Measurements from ENCODE around the gene TSR2. TPM values are rescaled to one million over a fixed set of nuclear protein-coding genes. Genes with fewer than 3 reads are reported as not detected.

TSR2 gene
- total and polyA plus RNA-seq, 2 donors (not counting 3 experiments of a cell fraction or from before 2014, with no cell fraction given), result 12.4 to 22.8 TPM

DNA sequence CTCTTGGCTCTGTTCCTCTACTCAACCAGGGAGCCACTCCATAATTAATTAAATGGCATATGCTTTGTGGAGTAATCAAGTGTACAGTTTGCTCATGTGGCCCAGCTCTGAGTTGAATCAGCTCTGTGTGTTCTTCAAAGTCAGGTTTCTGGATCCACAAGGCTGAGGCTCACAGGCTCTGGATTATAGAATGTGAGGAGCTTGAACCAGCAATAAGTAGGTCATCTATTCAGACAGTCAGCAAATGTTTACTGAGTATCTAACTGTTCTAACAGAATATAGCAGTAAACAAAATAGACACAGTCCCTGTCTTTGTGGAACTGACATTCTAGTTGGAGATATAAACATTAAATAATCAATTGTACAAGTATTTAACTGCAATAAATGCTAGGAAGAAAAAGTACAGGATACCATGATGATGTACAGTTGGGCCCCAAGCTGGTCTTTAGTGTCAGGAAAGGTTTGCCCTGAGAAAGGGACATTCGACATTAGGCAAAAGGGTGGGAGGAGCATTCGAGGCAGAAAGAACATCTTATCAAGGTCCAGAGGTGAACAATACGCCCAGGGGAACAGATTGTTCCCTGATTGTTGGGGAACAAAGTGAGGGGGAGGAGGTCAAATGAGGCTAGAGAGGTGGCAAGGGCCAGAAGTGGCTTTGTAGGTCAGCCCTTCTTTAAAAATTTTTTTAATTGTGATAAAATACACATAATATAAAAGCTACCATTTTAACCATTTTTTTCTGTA, 20.5 kb upstream of the TSR2 start:
- TF ChIP-seq POLR2AphosphoS5 (IDR thresholded peaks at IDR 0.05; ENCODE audit: insufficient read depth, low read depth, low read length), result no peak
- TF ChIP-seq, protein P1, sequence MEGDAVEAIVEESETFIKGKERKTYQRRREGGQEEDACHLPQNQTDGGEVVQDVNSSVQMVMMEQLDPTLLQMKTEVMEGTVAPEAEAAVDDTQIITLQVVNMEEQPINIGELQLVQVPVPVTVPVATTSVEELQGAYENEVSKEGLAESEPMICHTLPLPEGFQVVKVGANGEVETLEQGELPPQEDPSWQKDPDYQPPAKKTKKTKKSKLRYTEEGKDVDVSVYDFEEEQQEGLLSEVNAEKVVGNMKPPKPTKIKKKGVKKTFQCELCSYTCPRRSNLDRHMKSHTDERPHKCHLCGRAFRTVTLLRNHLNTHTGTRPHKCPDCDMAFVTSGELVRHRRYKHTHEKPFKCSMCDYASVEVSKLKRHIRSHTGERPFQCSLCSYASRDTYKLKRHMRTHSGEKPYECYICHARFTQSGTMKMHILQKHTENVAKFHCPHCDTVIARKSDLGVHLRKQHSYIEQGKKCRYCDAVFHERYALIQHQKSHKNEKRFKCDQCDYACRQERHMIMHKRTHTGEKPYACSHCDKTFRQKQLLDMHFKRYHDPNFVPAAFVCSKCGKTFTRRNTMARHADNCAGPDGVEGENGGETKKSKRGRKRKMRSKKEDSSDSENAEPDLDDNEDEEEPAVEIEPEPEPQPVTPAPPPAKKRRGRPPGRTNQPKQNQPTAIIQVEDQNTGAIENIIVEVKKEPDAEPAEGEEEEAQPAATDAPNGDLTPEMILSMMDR (IDR thresholded peaks at IDR 0.05; ENCODE audit: extremely low read depth in 1 of 2, insufficient read depth in 1 of 2, low read depth in 1 of 2, low read length in 2 of 2), result no peak
- no peak for TF ChIP-seq FOS (IDR thresholded peaks at IDR 0.05; ENCODE audit: borderline replicate concordance, insufficient read depth, low read length)
- no peak for TF ChIP-seq POLR2A (IDR thresholded peaks at IDR 0.05; ENCODE audit: low read depth, low read length)
- no peak for TF ChIP-seq GATA2 (IDR thresholded peaks at IDR 0.05; ENCODE audit: insufficient read depth, insufficient read length, low read depth, low read length)
- TF ChIP-seq, protein P2, sequence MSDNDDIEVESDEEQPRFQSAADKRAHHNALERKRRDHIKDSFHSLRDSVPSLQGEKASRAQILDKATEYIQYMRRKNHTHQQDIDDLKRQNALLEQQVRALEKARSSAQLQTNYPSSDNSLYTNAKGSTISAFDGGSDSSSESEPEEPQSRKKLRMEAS (IDR thresholded peaks at IDR 0.05; ENCODE audit: insufficient read depth, insufficient read length), result no peak
- no peak for TF ChIP-seq MYC (IDR thresholded peaks at IDR 0.05; ENCODE audit: low read depth, low read length)
- TF ChIP-seq EZH2 (IDR thresholded peaks at IDR 0.05; ENCODE audit: borderline replicate concordance, low read depth, low read length, severe bottlenecking), result no peak
- TF ChIP-seq JUN (IDR thresholded peaks at IDR 0.05; ENCODE audit: borderline replicate concordance, insufficient read depth, insufficient read length, low read depth), result no peak
- ChIA-PET CTCF (no interaction called here), POLR2A (no interaction called here)
- no peak overlapping the region for H3K4me3 ChIP-seq (replicated peaks in 1 of 3; ENCODE audit: insufficient read depth in 1 of 3, low read depth in 1 of 3, low read length in 3 of 3)
- no peak for FAIRE-seq
- no peaks in the 10 kb centered on the region for H3K27me3 ChIP-seq (ENCODE audit: control insufficient read depth in 2 of 2, insufficient read depth in 2 of 2, low read length in 2 of 2)
- H3K36me3 ChIP-seq (ENCODE audit: control insufficient read depth in 2 of 2, extremely low read depth in 1 of 2, insufficient read depth in 2 of 2, low read length in 2 of 2), result no peaks in the 10 kb centered on the region
- no peaks in the 10 kb centered on the region for H3K4me1 ChIP-seq (ENCODE audit: control insufficient read depth, extremely low read depth, insufficient read depth, low read length)
- no peaks in the 10 kb centered on the region for H3K9me3 ChIP-seq (replicated peaks; ENCODE audit: control insufficient read depth, insufficient read depth, low read length)
- no peak for DNase-seq (ENCODE audit: low read depth, low spot score)
- no peak overlapping the region for H3K4me2 ChIP-seq (ENCODE audit: insufficient read depth, low read length)
- no peak overlapping the region for H3K9ac ChIP-seq (replicated peaks; ENCODE audit: extremely low read depth, insufficient read depth, low read length)
- intact Hi-C loops (cut with micrococcal nuclease), result loop anchor here (5.0 kb wide), 1 partner anchor 368 kb away; no protein-coding TSS in a partner anchor
- H4K20me1 ChIP-seq (replicated peaks; ENCODE audit: control insufficient read depth, extremely low read depth, insufficient read depth, low read length), result no peaks in the 10 kb centered on the region
- BruUV-seq (replicated peaks), result no TSS peak
- H2AFZ ChIP-seq (ENCODE audit: low read depth, low read length), result no peak overlapping the region
- no peaks in the 10 kb centered on the region for H3K79me2 ChIP-seq (ENCODE audit: control insufficient read depth, insufficient read depth, low read length)
- dilution Hi-C loops (cut with MboI; ENCODE audit: extremely low pct_ligation_motif_present, low sequenced_read_pairs), result no loop called here
- H3K9me1 ChIP-seq (replicated peaks; ENCODE audit: control insufficient read depth, extremely low read depth, insufficient read depth, low read length), result no peaks in the 10 kb centered on the region
- no peak overlapping the region for H3K27ac ChIP-seq (ENCODE audit: insufficient read depth, low read depth, low read length)

All from endothelial cell of umbilical vein (primary cell).